Body of pancreas (tissue), 4 donors: ENCODE results near the gene PHKB.

ENCODE experiments used
- CTCF ChIP-seq, 7 experiments: fragments of 450-650 bp in 4 of 7; fragments of 200-600 bp in 3 of 7; sonication (generic) in 3 of 7; IDR thresholded peaks; one replicate each; pipeline ENCODE4 v1.5.1; 2016 to 2019; ENCODE audit warnings: antibody characterized with exemption in 7 of 7
- POLR2A ChIP-seq, 3 donors: fragments of 450-650 bp; IDR thresholded peaks; one replicate each; pipeline ENCODE4 v1.6.1; 2016; ENCODE audit warnings: antibody characterized with exemption in 3 of 3, mild to moderate bottlenecking in 2 of 3

DNA sequence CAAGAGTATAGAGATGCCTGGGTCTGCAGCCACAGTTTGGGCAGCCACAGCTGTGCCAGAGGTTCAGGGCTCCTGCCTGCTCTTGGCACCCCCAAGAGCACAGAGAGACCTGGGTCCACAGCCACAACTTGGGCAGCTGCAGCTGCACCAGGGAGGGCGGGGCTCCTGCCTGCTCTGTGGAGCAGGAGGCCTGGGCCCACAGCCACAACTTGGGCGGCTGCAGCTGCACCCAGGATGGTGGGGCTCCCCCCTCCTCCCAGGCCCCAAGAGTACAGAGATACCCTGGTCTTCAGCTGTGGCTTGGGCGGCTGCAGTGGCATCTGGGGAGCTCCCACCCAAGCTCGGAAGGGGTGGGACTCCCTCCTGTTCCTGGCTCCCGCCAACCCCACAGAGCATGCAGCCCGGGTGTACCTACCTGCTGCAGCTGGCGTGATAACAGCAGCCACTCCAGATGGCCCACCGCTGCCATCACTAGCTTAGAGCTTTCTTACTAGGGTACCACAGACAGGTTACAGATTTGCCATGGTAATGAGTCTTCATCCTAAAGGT, 72.7 kb downstream of the PHKB start:
- TF ChIP-seq POLR2A (IDR thresholded peaks at IDR 0.05): no peak
- TF ChIP-seq CTCF (IDR thresholded peaks at IDR 0.05): no peak
